ENCODE measurements around the gene HSD11B1L. TPM values are rescaled to one million over a fixed set of nuclear protein-coding genes. Genes with fewer than 3 reads are reported as not detected.

HSD11B1L gene
- total RNA-seq, 2 experiments from 2014 or later = 2.7 to 3.5 TPM

DNA sequence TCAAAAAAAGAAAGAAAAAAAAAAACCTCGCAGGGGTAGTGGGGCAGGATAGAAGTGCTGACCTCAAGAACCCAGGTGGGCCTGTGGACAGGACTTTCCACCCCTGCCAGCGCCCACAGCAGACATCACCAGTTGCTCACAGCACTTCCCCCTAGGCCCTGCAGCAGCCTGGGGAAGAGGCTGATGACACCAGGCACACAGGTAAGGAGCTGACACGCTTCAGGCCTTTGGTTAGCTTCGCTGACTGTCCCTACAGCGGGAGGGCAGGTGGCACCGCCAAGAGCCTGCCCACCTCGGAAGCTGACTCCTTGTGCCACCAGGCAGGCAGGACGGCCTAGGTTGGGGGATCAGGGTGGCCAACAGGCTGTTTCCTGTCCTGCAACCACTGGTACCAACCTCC is 30.2 kb downstream of the HSD11B1L start:
- no peak for ATAC-seq
- H3K4me3 Mint-ChIP-seq = no peak overlapping the region
- intact Hi-C loops (cut with micrococcal nuclease) = no loop called here
- TF ChIP-seq, protein P1, sequence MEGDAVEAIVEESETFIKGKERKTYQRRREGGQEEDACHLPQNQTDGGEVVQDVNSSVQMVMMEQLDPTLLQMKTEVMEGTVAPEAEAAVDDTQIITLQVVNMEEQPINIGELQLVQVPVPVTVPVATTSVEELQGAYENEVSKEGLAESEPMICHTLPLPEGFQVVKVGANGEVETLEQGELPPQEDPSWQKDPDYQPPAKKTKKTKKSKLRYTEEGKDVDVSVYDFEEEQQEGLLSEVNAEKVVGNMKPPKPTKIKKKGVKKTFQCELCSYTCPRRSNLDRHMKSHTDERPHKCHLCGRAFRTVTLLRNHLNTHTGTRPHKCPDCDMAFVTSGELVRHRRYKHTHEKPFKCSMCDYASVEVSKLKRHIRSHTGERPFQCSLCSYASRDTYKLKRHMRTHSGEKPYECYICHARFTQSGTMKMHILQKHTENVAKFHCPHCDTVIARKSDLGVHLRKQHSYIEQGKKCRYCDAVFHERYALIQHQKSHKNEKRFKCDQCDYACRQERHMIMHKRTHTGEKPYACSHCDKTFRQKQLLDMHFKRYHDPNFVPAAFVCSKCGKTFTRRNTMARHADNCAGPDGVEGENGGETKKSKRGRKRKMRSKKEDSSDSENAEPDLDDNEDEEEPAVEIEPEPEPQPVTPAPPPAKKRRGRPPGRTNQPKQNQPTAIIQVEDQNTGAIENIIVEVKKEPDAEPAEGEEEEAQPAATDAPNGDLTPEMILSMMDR (IDR thresholded peaks at IDR 0.05) = no peak
- DNase-seq = no peak
- H3K4me1 Mint-ChIP-seq (ENCODE audit: low read depth) = peaks cover 6% of the 10 kb centered on the region
- H3K36me3 Mint-ChIP-seq (ENCODE audit: low read depth) = peaks cover 51% of the 10 kb centered on the region
- no peaks in the 10 kb centered on the region for H3K27me3 Mint-ChIP-seq
- H3K27ac Mint-ChIP-seq = no peak overlapping the region
- H3K9me3 Mint-ChIP-seq = no peaks in the 10 kb centered on the region
- CTCF ChIA-PET = interaction anchor here (1.9 kb wide), 1 partner anchor 11 kb away, joined by 6 read pairs; no protein-coding TSS in a partner anchor
- POLR2A ChIA-PET = interaction anchor here (1.0 to 18.8 kb wide), 3 partner anchors 9 to 72 kb away, joined by 3 to 516 read pairs (median 6); partner anchors contain the start of genes CATSPERD, HSD11B1L, LONP1 and RPL36

DNA sequence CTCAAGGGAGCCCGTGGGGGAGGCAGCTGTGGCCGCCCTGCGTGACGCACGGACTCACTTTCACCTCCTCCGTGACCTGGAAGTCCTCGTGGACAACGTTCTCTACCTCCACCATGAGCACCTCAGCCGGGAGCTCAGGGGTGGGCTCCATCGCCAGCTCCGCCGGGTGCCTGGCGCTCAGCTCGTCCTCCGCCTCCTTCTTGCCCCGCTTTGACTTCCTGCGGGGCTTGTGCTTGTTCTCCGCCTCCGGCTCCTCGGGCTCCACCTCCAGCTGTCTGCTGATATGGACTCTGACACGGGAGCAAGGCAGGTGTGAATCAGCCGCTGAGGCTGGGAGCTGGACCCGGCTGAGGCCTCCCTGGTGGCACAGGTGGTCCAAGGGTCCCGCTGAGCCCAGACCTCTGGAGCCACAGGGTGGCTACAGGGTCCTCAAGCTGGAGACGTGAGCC is 30.9 kb downstream of the HSD11B1L start:
- DNase-seq (no peak), ATAC-seq (no peak)
- intact Hi-C loops (cut with micrococcal nuclease) = no loop called here
- TF ChIP-seq, protein P1 (IDR thresholded peaks at IDR 0.05) = no peak
- no peak overlapping the region for H3K27ac Mint-ChIP-seq
- POLR2A ChIA-PET = interaction anchor here (0.8 to 18.8 kb wide), 6 partner anchors 8 to 88 kb away, joined by 3 to 516 read pairs (median 4); partner anchors contain the start of genes CATSPERD, HSD11B1L, LONP1 and RPL36
- CTCF ChIA-PET = interaction anchor here (1.5 to 1.9 kb wide), 2 partner anchors 9 to 12 kb away, joined by 4 to 6 read pairs; partner anchors contain the start of genes CATSPERD and LONP1
- no peaks in the 10 kb centered on the region for H3K9me3 Mint-ChIP-seq
- H3K4me3 Mint-ChIP-seq = no peak overlapping the region
- no peaks in the 10 kb centered on the region for H3K27me3 Mint-ChIP-seq
- H3K36me3 Mint-ChIP-seq (ENCODE audit: low read depth) = peaks cover 48% of the 10 kb centered on the region
- peaks cover 9% of the 10 kb centered on the region for H3K4me1 Mint-ChIP-seq (ENCODE audit: low read depth)

DNA sequence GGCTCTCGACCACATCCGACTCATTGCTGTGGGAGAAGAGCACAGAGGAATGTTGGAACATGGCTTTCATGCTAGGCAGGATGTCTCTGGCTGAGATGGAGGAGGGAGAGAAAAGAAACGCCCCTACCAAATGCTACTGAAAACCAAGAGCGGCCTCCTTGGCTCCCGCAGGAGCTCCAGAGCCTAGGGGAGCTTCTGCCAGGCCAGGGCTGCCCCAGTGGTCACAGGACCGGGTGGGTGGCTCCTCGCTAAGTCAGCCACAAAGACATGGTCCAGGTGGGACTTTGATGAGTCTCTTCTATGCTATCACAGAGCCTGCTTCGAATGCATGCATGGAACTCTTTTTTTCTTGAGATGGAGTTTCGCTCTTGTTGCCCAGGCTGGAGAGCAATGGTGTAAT is 32.4 kb downstream of the HSD11B1L start:
- POLR2A ChIA-PET = interaction anchor here (0.6 to 18.8 kb wide), 4 partner anchors 9 to 95 kb away, joined by 3 to 516 read pairs (median 10); partner anchors contain the start of genes HSD11B1L and RPL36
- Mint-ChIP-seq H3K9me3 (no peaks in the 10 kb centered on the region), H3K36me3 (ENCODE audit: low read depth) (peaks cover 50% of the 10 kb centered on the region), H3K4me3 (no peak overlapping the region), H3K4me1 (ENCODE audit: low read depth) (peaks cover 21% of the 10 kb centered on the region), H3K27me3 (no peaks in the 10 kb centered on the region), H3K27ac (no peak overlapping the region)
- CTCF ChIA-PET = interaction anchor here (2.0 to 2.6 kb wide), 2 partner anchors 24 to 26 kb away, joined by 6 to 12 read pairs; no protein-coding TSS in a partner anchor
- intact Hi-C loops (cut with micrococcal nuclease) = no loop called here
- DNase-seq (no peak), ATAC-seq (no peak)
- TF ChIP-seq, protein P1 (IDR thresholded peaks at IDR 0.05) = no peak

DNA sequence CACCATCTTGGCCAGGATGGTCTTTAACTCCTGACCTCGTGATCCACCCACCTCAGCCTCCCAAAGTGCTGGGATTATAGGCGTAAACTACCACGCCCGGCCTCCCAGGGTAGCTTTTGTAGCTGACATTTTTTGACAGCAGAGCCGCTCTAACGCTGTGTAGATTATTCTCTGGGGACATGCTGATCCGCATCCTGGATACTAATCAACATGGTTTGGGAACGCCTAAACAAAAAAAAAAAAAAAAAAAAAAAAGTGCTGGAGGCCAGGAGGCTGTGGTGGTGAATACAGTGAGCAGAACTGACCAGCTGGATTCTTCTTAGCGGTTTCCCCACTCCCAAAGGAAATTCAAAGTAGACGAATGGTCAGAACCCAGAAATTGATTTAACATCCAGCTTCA is 34.0 kb downstream of the HSD11B1L start:
- ChIA-PET POLR2A (interaction anchor here (0.7 to 18.8 kb wide), 4 partner anchors 10 to 75 kb away, joined by 3 to 516 read pairs (median 10); partner anchors contain the start of genes HSD11B1L and RPL36), CTCF (interaction anchor here (2.0 to 2.6 kb wide), 2 partner anchors 25 to 28 kb away, joined by 6 to 12 read pairs; no protein-coding TSS in a partner anchor)
- no peaks in the 10 kb centered on the region for H3K27me3 Mint-ChIP-seq
- no peak for DNase-seq
- no peak overlapping the region for H3K4me3 Mint-ChIP-seq
- peaks cover 24% of the 10 kb centered on the region for H3K4me1 Mint-ChIP-seq (ENCODE audit: low read depth)
- intact Hi-C loops (cut with micrococcal nuclease) = no loop called here
- TF ChIP-seq, protein P1 (IDR thresholded peaks at IDR 0.05) = no peak
- no peak overlapping the region for H3K27ac Mint-ChIP-seq
- H3K9me3 Mint-ChIP-seq = no peaks in the 10 kb centered on the region
- no peak for ATAC-seq
- H3K36me3 Mint-ChIP-seq (ENCODE audit: low read depth) = peaks cover 60% of the 10 kb centered on the region
